Prostate gland (tissue), 2 donors: ENCODE measurements around the gene ITIH3.

ENCODE experiments used
- POLR2A ChIP-seq: fragments of 450-650 bp; IDR thresholded peaks from one replicate; pipeline ENCODE4 v1.6.1; 2016; ENCODE audit warnings: antibody characterized with exemption, mild to moderate bottlenecking
- POLR2AphosphoS5 ChIP-seq: sonication (generic); formaldehyde crosslinking; IDR thresholded peaks from one replicate; pipeline ENCODE4 v1.6.1; 2017; ENCODE audit warnings: antibody characterized with exemption
- TF ChIP-seq, protein P1 (sequence below), 4 experiments: fragments of 200-600 bp in 2 of 4; fragments of 450-650 bp in 2 of 4; sonication (generic) in 2 of 4; IDR thresholded peaks; 1 replicate in 3 of 4; 2 replicates in 1 of 4; pipeline ENCODE4 v1.5.1; 2016 to 2019; ENCODE audit warnings: antibody characterized with exemption in 4 of 4, mild to moderate bottlenecking in 2 of 4, moderate library complexity in 2 of 4

DNA sequence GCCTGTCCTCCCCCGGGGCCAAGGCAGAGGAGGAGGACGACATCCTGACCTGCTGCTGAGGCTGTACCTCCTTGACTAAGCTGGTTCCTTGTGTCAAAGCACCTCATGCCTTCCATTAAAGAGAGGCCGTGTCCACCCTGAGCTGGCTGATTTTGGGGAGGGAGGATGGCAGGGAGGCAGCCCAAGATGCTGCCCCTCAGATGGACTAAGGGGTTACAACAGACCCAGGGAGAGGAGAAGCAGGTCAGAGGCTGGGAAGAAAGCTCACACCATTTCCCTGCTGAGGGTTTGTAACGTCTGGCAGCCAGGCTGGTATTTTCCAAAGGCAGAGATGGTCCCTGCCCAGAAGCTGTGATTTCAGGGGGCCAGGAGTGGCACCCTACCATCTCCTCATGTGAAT is 2.7 kb upstream of the ITIH3 start:
- TF ChIP-seq POLR2AphosphoS5, result no peak
- TF ChIP-seq, protein P1, sequence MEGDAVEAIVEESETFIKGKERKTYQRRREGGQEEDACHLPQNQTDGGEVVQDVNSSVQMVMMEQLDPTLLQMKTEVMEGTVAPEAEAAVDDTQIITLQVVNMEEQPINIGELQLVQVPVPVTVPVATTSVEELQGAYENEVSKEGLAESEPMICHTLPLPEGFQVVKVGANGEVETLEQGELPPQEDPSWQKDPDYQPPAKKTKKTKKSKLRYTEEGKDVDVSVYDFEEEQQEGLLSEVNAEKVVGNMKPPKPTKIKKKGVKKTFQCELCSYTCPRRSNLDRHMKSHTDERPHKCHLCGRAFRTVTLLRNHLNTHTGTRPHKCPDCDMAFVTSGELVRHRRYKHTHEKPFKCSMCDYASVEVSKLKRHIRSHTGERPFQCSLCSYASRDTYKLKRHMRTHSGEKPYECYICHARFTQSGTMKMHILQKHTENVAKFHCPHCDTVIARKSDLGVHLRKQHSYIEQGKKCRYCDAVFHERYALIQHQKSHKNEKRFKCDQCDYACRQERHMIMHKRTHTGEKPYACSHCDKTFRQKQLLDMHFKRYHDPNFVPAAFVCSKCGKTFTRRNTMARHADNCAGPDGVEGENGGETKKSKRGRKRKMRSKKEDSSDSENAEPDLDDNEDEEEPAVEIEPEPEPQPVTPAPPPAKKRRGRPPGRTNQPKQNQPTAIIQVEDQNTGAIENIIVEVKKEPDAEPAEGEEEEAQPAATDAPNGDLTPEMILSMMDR (IDR thresholded peaks at IDR 0.05), result no peak
- TF ChIP-seq POLR2A, result no peak
